HepG2 (cell line): ENCODE data around the gene RASL10B. TPM values are rescaled to one million over a fixed set of nuclear protein-coding genes. Genes with fewer than 3 reads are reported as not detected.

Experiments
- CCAR2 ChIP-seq: fragments of 200-400 bp; formaldehyde crosslinking; optimal IDR thresholded peaks from 2 replicates; pipeline ENCODE3; 2018; ENCODE audit warnings: low read depth, mild to moderate bottlenecking, low read length, moderate library complexity
- DMAP1 ChIP-seq: IDR thresholded peaks from 2 replicates; pipeline ENCODE4 v1.6.1; 2016
- ELF4 ChIP-seq: sonication (generic); formaldehyde crosslinking; IDR thresholded peaks from 2 replicates; pipeline ENCODE4 v1.5.0; 2020; ENCODE audit warnings: missing genetic modification reagents, mild to moderate bottlenecking, moderate library complexity, borderline replicate concordance
- HDAC1 ChIP-seq: sonication (generic); formaldehyde crosslinking; IDR thresholded peaks from 2 replicates; pipeline ENCODE4 v1.5.1; 2020; ENCODE audit warnings: mild to moderate bottlenecking, missing genetic modification reagents
- MYC ChIP-seq: sonication (generic); formaldehyde crosslinking; IDR thresholded peaks from 2 replicates; pipeline ENCODE4 v1.9.0; 2021; ENCODE audit warnings: missing genetic modification reagents, borderline replicate concordance
- NKX3-1 ChIP-seq: sonication (generic); formaldehyde crosslinking; IDR thresholded peaks from 2 replicates; pipeline ENCODE4 v1.5.0; 2020; ENCODE audit warnings: missing genetic modification reagents
- NR2F6 ChIP-seq, 2 experiments: IDR thresholded peaks; 2 replicates each; pipeline ENCODE4 v1.6.1; 2016; ENCODE audit warnings: antibody characterized with exemption in 1 of 2, mild to moderate bottlenecking in 1 of 2
- RAD21 ChIP-seq: fragments of 450-650 bp; formaldehyde crosslinking; IDR thresholded peaks from 2 replicates; pipeline ENCODE4 v1.5.0; 2020; ENCODE audit warnings: mild to moderate bottlenecking
- RFX5 ChIP-seq: IDR thresholded peaks from 2 replicates; pipeline ENCODE4 v1.6.1; 2011; ENCODE audit warnings: low read depth, low read length, improper control_type of control experiment
- RFXANK ChIP-seq: IDR thresholded peaks from 2 replicates; pipeline ENCODE4 v1.6.1; 2016
- SMAD1 ChIP-seq: sonication (generic); formaldehyde crosslinking; IDR thresholded peaks from 2 replicates; pipeline ENCODE4 v1.4.0; 2020; ENCODE audit warnings: missing genetic modification reagents, low read depth, mild to moderate bottlenecking, borderline replicate concordance
- SMYD3 ChIP-seq: sonication (generic); formaldehyde crosslinking; IDR thresholded peaks from 2 replicates; pipeline ENCODE4 v1.8.1; 2023; ENCODE audit warnings: mild to moderate bottlenecking, missing genetic modification reagents
- THYN1 ChIP-seq: sonication (generic); formaldehyde crosslinking; IDR thresholded peaks from 2 replicates; pipeline ENCODE4 v1.8.1; 2023; ENCODE audit warnings: low read depth, mild to moderate bottlenecking, moderate library complexity, missing genetic modification reagents, borderline replicate concordance
- ZFX ChIP-seq: sonication (generic); formaldehyde crosslinking; IDR thresholded peaks from 2 replicates; pipeline ENCODE4 v1.4.0; 2020; ENCODE audit warnings: mild to moderate bottlenecking, low read depth, missing genetic modification reagents, moderate library complexity
- ZNF136 ChIP-seq: sonication (generic); formaldehyde crosslinking; IDR thresholded peaks from 2 replicates; pipeline ENCODE4 v1.8.1; 2022; ENCODE audit warnings: low read depth, mild to moderate bottlenecking, moderate library complexity, missing genetic modification reagents
- ZNF431 ChIP-seq: sonication (generic); formaldehyde crosslinking; IDR thresholded peaks from 2 replicates; pipeline ENCODE4 v1.9.0; 2022; ENCODE audit warnings: missing genetic modification reagents, low read depth, mild to moderate bottlenecking, borderline replicate concordance
- ZNF496 ChIP-seq: sonication (generic); formaldehyde crosslinking; IDR thresholded peaks from 2 replicates; pipeline ENCODE4 v1.8.1; 2023; ENCODE audit warnings: mild to moderate bottlenecking, moderate library complexity, missing genetic modification reagents; ENCODE audit not compliant: insufficient replicate concordance
- ZNF557 ChIP-seq: sonication (generic); formaldehyde crosslinking; IDR thresholded peaks from 2 replicates; pipeline ENCODE4 v1.4.0; 2020; ENCODE audit warnings: missing genetic modification reagents
- ZNF724P ChIP-seq: sonication (generic); formaldehyde crosslinking; IDR thresholded peaks from 2 replicates; pipeline ENCODE4 v1.8.0; 2022; ENCODE audit warnings: missing genetic modification reagents, borderline replicate concordance
- ZNF782 ChIP-seq: sonication (generic); formaldehyde crosslinking; IDR thresholded peaks from 2 replicates; pipeline ENCODE4 v1.4.0; 2020; ENCODE audit warnings: missing genetic modification reagents, mild to moderate bottlenecking, borderline replicate concordance
- ZNF883 ChIP-seq: sonication (generic); formaldehyde crosslinking; IDR thresholded peaks from 2 replicates; pipeline ENCODE4 v1.5.1; 2020; ENCODE audit warnings: mild to moderate bottlenecking, missing genetic modification reagents; ENCODE audit errors: not compliant biosample characterization
- ZNF891 ChIP-seq: sonication (generic); formaldehyde crosslinking; IDR thresholded peaks from 2 replicates; pipeline ENCODE4 v1.5.0; 2020; ENCODE audit warnings: mild to moderate bottlenecking, missing genetic modification reagents
- polyA plus RNA-seq, 8 experiments: library from polyadenylated mRNA; depleted of rRNA in 3 of 8; stranded (reverse) in 7 of 8; unstranded in 1 of 8; fragments of >200 nt; fragmentation: Illumina TruSeq in 4 of 8; extraction: Trizol in 4 of 8; gene quantifications; 2 replicates each; pipeline versions ENCODE4 v1.2.1 to v1.2.3, GENCODE V29; 2011 to 2016; ENCODE audit warnings: low read depth in 4 of 8, missing spikeins in 1 of 8, mixed read lengths in 1 of 8; ENCODE audit not compliant: insufficient read depth in 1 of 8
- total RNA-seq, 5 experiments: library from RNA; depleted of rRNA; stranded (reverse); fragments of >200 nt; fragmentation: Illumina TruSeq; extraction: Trizol; gene quantifications; 2 replicates each; pipeline ENCODE4 v1.2.3, GENCODE V29; 2016; ENCODE audit warnings: low read depth in 1 of 5
- TF ChIP-seq, protein P1 (sequence below): sonication (generic); formaldehyde crosslinking; IDR thresholded peaks from 2 replicates; pipeline ENCODE4 v1.4.0; 2020; ENCODE audit warnings: missing genetic modification reagents
- TF ChIP-seq, protein P2 (sequence below): sonication (generic); formaldehyde crosslinking; IDR thresholded peaks from 2 replicates; pipeline ENCODE4 v1.4.0; 2020; ENCODE audit warnings: missing genetic modification reagents, low read depth, mild to moderate bottlenecking, borderline replicate concordance
- TF ChIP-seq, protein P3 (sequence below): sonication (generic); formaldehyde crosslinking; IDR thresholded peaks from 2 replicates; pipeline ENCODE4 v1.9.0; 2021; ENCODE audit warnings: missing genetic modification reagents, borderline replicate concordance

Gene RASL10B
- total and polyA plus RNA-seq, 2 of the 13 experiments (the other 11 are each of a cell fraction or from before 2014, with no cell fraction given), result 8.8 to 11.0 TPM

DNA sequence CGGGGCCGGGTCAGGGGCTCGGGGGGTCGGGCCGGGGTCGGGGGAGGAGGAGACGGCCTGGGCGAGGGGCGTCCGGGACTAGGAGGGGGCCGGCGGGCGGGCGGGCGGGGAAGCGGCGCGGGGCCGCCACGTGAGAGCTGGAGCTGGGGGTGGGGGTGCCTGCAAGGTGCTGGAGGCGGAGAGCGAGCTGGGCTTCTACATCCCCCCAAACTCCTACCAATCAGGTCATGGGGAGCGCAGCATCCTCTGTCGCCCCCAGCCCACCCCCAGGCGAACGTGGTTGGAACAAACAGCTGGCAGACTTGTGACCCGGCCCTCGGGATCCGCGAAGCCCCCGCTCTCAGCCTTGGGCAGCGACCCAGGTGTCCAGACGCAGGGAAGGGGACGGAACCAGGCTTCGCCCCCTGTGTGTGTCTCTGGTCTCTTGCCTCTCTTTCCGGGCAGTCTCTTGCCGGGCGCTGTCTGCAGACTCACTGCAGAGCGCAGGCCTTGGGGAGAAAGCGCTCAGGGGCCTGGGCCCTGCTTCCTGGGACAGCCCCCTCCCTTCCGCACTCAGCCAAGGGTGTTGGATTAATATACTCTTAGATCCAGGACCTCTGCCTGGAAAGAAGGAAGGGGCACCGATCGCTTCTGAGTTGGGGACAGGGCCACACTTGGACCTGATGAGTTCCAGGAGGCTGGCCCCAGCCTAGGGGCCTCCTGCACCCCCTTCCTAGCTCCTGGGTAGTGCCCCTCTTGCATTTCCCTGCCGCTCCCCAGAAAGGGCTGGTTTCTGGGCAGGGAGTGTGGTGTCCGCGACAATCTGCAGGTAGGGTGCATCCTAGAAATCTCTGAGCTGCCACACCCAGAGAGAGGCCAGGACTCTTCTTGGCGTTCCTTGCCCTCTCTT lies 722 bp downstream of the RASL10B start (continued):
- TF ChIP-seq ZNF883 (no peak), ELF4 (CRISPR knock-in tag) (no peak), SMYD3 (CRISPR knock-in tag) (no peak), DMAP1 (no peak; the same call in 1 of the 2 replicates), RFX5 (no peak), ZNF557 (CRISPR knock-in tag) (no peak), ZNF136 (CRISPR knock-in tag) (no peak), NKX3-1 (CRISPR knock-in tag) (no peak), ZNF724P (CRISPR knock-in tag) (no peak), RAD21 (CRISPR knock-in tag) (peak; percentile 13; the same call in 1 of the 2 replicates), CCAR2 (no peak), RFXANK (no peak), THYN1 (no peak), ZNF891 (CRISPR knock-in tag) (peak; percentile 61; the same call in 1 of the 2 replicates), ZNF431 (no peak), SMAD1 (CRISPR knock-in tag) (no peak), ZNF496 (CRISPR knock-in tag) (no peak), HDAC1 (CRISPR knock-in tag) (no peak), ZNF782 (CRISPR knock-in tag) (no peak), NR2F6 (IDR thresholded peaks at IDR 0.05) (no peak), NR2F6 (CRISPR knock-in tag; IDR thresholded peaks at IDR 0.05) (no peak), ZFX (CRISPR knock-in tag) (peak; percentile 68), MYC (CRISPR knock-in tag) (0 out of 2 replicates have a peak, but pooled peaks have one; percentile 8)
- TF ChIP-seq, protein P1, sequence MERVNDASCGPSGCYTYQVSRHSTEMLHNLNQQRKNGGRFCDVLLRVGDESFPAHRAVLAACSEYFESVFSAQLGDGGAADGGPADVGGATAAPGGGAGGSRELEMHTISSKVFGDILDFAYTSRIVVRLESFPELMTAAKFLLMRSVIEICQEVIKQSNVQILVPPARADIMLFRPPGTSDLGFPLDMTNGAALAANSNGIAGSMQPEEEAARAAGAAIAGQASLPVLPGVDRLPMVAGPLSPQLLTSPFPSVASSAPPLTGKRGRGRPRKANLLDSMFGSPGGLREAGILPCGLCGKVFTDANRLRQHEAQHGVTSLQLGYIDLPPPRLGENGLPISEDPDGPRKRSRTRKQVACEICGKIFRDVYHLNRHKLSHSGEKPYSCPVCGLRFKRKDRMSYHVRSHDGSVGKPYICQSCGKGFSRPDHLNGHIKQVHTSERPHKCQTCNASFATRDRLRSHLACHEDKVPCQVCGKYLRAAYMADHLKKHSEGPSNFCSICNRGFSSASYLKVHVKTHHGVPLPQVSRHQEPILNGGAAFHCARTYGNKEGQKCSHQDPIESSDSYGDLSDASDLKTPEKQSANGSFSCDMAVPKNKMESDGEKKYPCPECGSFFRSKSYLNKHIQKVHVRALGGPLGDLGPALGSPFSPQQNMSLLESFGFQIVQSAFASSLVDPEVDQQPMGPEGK (CRISPR knock-in tag), result peak; percentile 57
- TF ChIP-seq, protein P2, sequence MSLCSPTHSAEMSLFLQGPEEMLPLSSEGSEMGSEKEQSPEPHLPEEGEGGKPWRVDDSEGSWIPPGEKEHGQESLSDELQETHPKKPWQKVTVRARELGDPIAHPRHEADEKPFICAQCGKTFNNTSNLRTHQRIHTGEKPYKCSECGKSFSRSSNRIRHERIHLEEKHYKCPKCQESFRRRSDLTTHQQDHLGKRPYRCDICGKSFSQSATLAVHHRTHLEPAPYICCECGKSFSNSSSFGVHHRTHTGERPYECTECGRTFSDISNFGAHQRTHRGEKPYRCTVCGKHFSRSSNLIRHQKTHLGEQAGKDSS (CRISPR knock-in tag), result 0 out of 2 replicates have a peak, but pooled peaks have one; percentile 4
- TF ChIP-seq, protein P3, sequence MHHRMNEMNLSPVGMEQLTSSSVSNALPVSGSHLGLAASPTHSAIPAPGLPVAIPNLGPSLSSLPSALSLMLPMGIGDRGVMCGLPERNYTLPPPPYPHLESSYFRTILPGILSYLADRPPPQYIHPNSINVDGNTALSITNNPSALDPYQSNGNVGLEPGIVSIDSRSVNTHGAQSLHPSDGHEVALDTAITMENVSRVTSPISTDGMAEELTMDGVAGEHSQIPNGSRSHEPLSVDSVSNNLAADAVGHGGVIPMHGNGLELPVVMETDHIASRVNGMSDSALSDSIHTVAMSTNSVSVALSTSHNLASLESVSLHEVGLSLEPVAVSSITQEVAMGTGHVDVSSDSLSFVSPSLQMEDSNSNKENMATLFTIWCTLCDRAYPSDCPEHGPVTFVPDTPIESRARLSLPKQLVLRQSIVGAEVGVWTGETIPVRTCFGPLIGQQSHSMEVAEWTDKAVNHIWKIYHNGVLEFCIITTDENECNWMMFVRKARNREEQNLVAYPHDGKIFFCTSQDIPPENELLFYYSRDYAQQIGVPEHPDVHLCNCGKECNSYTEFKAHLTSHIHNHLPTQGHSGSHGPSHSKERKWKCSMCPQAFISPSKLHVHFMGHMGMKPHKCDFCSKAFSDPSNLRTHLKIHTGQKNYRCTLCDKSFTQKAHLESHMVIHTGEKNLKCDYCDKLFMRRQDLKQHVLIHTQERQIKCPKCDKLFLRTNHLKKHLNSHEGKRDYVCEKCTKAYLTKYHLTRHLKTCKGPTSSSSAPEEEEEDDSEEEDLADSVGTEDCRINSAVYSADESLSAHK, result no peak
